Heart left ventricle (tissue), 13 donors: ENCODE data around the gene FAXC.

ENCODE experiments used
- CTCF ChIP-seq, 12 donors: fragments of 200-600 bp; sonication (generic) in 4 of 12; IDR thresholded peaks; one replicate each; pipeline versions ENCODE4 v1.5.0 to v1.8.0; 2018 to 2022; ENCODE audit warnings: antibody characterized with exemption in 12 of 12, mild to moderate bottlenecking in 5 of 12
- POLR2A ChIP-seq, 2 donors: fragments of 450-650 bp; IDR thresholded peaks; one replicate each; pipeline ENCODE4 v1.6.1; 2017; ENCODE audit warnings: antibody characterized with exemption in 2 of 2, mild to moderate bottlenecking in 2 of 2, moderate library complexity in 2 of 2
- donor health status: ischemic (EF 13 %, LVEDD 7.1; RV severe dilation, severe dysfunction).
- donor health status: DM: no; HTN: yes; CAD: no.
- donor health status: DM: no; HTN: no; CAD: no.
- donor health status: ischemic (EF 25% LVEDD 6.9; RV normal size, moderate dysfunction).
- donor health status: ischemic (EF 25% LVEDD 5.7; RV mildly dilated, moderate dysfunction).
- donor health status: ischemic (EF 35%, LVEDD 5.7; RV mildly dilated, moderate dysfunction).
- donor health status: nonischemic (EF 11% LVEDD 7.7; RV severe dilation, severe dysfunction).
- donor health status: DM: yes; HTN: yes; CAD: no.
- donor health status: PGD.
- donor health status: ischemic (EF 29% LVEDD 5.4; RV normal size, mild dysfunction).
- donor health status: nonischemic (EF 23%, LVEDD 6.1; RV moderate dilation, normal function).

- TF ChIP-seq CTCF (IDR thresholded peaks at IDR 0.05) (no peak), POLR2A (IDR thresholded peaks at IDR 0.05) (no peak)
Observed at GRCh38 chr6:99346595-99346994, 2.9 kb downstream of the FAXC start.
